GM10847 (cell line): Measurements from ENCODE around the gene KCNJ16.

ENCODE experiments used
- POLR2A ChIP-seq: IDR thresholded peaks from 2 replicates; pipeline ENCODE4 v1.6.1; 2011; ENCODE audit not compliant: insufficient read length; ENCODE audit errors: extremely low read depth

Gene KCNJ16

DNA sequence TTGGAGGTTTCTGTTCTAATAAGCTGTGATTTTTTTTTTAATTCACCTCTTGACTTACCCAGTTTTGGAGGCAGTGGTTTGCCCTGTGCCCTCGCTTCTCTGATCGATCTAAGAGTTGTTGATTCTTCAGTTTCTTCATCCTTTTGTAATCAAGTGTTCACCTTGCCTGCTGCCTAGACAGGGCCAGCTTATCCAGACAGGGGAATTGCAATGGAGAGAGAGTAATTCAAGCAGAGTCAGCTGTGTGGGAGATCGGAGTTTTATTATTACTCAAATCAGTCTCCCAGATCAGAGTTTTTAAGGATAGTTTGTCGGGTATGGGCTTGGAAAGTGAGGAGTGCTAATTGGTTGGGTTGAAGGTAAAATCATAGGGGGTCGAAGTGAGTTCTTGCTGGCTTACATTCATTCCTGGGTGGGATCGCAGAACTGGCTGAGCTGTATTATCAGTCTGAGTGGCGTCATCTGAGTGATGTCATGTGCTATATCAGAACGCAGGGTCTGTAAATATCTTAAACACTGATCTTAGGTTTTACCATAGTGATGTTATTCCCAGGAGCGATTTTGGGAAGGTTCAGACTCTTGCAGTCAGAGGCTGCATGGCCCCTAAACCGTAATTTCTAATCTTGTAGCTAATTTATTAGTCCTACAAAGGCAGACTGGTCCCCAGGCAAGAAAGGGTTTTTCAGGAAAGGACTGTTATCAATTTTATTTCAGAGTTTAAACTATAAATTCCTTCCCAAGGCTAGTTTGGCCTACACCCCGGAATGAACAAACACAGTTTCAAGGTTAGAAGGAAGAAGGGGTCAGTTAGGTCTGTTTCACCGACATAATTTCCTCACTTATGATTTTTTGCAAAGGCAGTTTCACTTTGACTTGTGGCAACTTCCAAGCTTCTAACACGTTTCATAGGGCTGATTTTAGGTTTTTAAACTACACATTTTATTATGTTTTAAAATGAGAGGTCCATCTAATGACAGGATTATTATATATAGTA lies 21.5 kb upstream of the KCNJ16 start:
- no peak for TF ChIP-seq POLR2A

DNA sequence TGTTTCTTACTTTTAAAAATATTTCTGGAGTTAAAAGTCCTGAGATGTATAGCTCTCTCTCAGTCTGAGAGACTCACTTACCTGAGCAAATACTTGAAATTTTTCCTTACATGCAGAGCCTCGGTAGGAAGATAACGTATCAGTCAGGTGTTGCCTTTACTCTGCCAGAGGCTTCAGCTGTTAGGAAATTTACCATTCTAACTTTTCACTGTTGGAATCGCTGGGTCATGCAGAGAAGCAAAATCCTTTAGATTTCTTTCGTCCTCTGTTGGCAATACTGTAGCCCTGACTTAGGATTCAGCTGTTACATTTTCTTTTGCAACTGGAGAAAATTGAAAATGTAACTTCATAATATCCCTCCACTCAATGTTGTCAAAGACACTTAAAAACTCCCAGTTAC lies 20.0 kb upstream of the KCNJ16 start:
- TF ChIP-seq POLR2A: no peak

- no peak for TF ChIP-seq POLR2A
Measured at GRCh38 chr17:70059071-70059470, 16.0 kb upstream of the KCNJ16 start.

DNA sequence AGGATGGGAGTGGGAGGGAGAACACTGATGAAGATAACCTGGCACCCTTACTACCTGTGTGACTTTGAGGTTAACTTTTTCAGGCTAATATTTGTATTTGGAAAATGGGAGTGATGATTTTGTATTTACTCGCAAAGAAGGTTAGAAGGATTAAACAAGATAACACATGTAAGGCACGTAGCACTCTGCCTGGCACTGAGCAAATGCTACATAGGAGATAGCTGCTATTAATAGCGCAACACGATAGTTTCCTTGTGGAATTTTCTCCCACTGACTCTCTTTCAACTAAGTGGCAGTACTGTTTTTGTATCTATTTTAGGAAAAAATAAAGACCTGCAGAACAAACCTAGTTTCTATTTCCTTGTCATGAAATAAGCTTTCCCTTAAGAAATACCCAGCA lies 15.4 kb upstream of the KCNJ16 start:
- no peak for TF ChIP-seq POLR2A

DNA sequence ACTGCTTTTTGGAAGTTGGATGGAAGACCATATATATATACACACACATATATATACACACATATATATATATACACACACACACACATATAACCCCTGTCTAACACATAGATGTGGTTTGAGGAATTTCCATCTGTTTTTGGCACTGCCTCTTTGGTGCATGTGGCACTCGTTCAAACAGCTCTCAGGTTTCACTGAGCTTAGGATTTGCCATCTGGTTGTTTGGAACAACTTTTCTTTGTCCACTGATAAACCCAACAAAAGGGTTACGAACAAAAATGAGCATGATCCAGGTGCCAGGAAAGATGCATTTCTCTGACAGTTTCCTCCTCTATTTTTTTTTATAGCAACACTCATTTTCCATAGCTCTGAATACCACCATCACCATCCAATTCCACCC lies 14.6 kb upstream of the KCNJ16 start:
- TF ChIP-seq POLR2A: no peak

DNA sequence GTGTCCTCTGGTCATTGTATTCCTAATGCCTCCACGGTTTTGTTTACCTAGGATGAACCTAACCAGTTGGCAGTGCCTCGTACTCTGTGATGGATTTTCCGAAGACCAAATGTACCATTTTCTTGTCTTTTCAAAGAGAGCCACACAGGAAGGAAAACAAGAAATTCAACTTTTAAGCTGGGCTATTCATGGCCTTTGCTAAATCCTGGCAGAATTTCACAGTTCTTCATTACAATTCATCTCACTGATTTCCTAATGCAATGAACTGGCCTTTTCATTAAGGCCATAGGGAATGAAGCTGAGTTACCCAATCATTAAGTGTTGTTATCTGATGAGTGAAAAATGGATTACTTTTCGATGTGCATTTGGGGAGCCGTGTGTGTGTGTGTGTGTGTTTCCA lies 7.9 kb upstream of the KCNJ16 start:
- TF ChIP-seq POLR2A: no peak

DNA sequence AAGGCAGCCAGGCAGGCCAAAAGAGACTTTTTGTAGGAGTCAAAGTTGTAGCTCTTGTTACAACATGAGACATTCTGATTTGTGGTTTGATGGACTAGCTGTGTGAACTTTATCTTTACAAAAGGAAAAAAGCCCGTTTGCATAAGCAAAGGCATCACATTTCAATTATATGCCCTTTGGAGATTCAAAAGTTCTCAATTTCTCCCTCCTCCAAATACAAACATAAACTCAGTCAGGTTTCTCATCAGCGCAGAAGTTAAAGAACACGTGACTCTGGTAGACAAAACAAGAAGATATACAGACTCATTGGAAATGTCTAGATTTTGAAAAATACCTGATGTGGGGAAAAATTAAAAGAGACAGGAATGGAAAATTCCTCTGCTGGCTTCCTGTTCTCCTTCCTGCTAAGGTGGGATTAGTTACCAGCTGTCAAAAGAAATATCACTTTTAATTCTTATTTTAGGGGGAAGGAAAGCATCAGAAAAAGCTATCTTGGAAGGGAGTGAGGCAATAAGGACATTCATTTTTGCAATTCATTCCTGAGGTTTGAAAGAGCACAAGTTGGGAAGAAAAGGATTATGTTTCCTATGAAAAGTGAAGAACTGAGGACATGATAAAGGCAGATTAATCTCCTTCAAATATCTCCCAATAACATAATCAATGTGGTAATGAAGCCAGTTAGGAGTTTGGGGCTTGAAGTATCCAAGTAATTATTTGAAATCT lies 4.6 kb upstream of the KCNJ16 start:
- TF ChIP-seq POLR2A: no peak

GRCh38 chr17:70071127-70071526 lies 3.9 kb upstream of the KCNJ16 start:
- TF ChIP-seq POLR2A: no peak

DNA sequence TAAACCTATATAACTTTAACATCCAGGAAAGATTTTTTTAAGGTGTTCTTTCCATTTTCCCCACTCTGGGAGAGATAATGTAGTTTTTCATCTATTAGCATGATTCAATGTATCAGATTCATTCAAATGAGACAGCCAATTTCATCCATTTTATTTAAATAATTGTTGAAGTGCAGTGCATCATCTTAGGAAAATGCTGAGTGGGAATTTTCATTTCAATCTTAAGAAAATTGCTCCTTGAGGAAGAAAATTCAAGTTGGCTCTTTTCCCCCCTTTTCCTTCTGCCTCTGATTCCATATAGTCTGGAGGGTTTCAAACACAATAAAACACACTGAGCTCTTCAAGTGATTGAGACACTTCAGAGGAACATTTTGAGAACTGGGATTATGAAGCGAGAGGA lies 3.4 kb upstream of the KCNJ16 start:
- TF ChIP-seq POLR2A: no peak

- TF ChIP-seq POLR2A: no peak
Measured at GRCh38 chr17:70072546-70073309, 2.3 kb upstream of the KCNJ16 start.

- no peak for TF ChIP-seq POLR2A
Measured at GRCh38 chr17:70073310-70073709, 1.7 kb upstream of the KCNJ16 start.

DNA sequence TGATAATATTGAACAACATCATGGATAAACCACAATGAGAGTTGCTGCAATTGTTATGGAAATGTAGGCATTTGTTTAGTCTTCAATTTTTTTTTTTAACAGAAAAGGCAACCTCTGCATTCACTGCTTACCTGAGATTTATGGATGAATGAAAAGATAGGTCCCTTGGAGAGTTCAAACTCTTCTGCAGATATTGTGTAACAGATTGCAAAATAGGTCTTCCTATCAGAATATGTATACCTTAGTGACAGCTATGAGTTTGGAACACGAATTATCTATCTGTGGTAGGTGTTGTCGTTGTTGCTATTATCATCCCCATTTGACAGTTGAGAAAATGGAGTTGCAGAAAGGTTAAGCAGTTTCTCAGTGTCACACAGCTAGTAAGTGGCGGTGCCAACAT lies 1.2 kb upstream of the KCNJ16 start:
- no peak for TF ChIP-seq POLR2A

- TF ChIP-seq POLR2A: no peak
Measured at GRCh38 chr17:70074236-70074830, 692 bp upstream of the KCNJ16 start.

GRCh38 chr17:70076189-70076588 lies 1.2 kb downstream of the KCNJ16 start:
- no peak for TF ChIP-seq POLR2A

DNA sequence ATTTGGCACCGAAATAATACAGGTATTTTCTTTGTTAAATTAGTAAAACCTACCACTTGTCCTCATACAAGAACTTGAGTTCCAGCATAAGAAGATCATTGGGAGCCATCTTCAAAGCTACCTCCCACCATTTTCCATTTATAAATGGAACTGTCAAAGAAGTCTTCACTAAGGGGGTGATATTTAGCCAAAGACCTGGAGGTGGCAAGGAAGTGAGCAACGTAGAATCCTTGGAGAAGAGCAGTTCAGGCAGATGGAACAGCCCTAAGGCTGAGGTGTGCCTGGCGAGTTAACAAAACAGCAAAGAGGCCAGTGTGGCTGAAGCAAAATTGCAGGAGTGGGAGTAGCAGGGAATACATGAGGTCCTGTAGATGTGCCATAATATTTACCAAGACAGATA lies 1.8 kb downstream of the KCNJ16 start:
- no peak for TF ChIP-seq POLR2A

DNA sequence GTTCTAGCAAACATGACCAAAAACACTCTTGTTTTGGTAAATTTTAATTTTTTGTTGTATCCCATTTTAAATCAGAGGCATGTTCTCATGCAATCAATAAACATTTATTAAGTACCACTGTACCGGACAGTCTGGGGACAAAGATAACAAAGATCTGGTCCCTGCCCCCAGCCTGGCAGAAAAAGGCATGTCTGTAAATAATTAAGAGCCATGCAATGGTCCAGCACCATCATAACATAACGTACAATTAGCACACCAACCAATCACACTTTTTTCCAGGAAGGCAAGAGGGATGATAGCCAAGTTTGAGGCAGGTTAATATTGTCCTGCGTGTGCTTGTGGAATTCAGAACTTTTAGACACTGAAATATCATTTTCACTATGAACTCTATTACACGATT lies 3.5 kb downstream of the KCNJ16 start:
- no peak for TF ChIP-seq POLR2A
